GM12891 (cell line): ENCODE measurements around the gene HEPACAM2.

Experiments used
- POLR2A ChIP-seq: IDR thresholded peaks from 2 replicates; pipeline ENCODE4 v1.6.1; 2011; ENCODE audit warnings: low read depth, low read length, control low read depth
- POLR2AphosphoS5 ChIP-seq: IDR thresholded peaks from 2 replicates; pipeline ENCODE4 v1.6.1; 2011; ENCODE audit warnings: low read depth, low read length, control low read depth
- POU2F2 ChIP-seq: IDR thresholded peaks from 2 replicates; pipeline ENCODE4 v1.6.1; 2011; ENCODE audit warnings: low read depth, mild to moderate bottlenecking, control low read depth, low read length, moderate library complexity

- TF ChIP-seq POU2F2 (no peak), POLR2AphosphoS5 (no peak), POLR2A (no peak)
These were observed 87.7 kb downstream of the HEPACAM2 start for GRCh38 chr7:93138576-93138975.
